ENCODE results near the gene PRR5. TPM values are rescaled to one million over a fixed set of nuclear protein-coding genes. Genes with fewer than 3 reads are reported as not detected.

Gene PRR5
- total and polyA plus RNA-seq, 4 donors: 11.5 to 49.1 (median 19.3) TPM

DNA sequence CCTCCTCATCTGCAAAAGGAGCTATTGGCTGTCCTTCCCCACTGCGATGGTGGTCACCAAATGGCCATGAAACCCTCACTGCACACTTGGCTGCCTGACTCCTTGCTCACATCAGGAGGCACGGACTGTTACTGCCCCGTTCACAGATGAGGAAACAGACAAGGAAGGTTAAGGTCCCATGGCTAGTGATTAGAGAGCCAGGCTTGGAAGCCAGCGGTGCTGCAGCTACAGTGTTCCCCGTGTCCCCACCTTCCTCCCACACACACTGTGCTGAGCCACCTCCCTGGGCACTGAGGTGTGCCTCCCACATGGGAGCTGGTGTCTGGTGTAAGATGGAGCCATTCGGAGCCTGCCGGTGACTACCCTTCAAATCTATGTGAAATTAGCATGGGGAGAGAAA is 53.0 kb downstream of the PRR5 start (continued):
- TF ChIP-seq RXRA (IDR thresholded peaks at IDR 0.05): no peak

DNA sequence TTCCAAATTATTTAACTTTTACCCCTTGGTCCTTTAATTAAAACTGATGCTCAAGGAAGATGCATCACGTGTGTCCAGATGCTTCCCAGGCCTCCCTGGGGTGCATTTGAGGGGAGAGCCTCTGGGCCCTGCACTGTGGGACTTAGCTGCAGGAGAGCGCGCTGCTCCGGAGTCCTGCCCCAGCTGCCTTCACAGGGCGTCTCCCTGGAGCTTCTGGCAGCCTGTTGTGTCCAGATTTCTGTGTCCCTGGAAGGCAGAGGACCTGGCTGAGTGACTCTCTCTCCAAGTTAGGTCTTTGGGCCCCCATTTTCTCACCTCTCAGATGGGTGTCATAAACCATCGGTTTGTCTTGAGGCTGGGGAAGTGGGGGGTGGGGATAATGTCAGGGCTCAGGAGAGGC is 53.4 kb downstream of the PRR5 start:
- Histone ChIP-seq H3K9me3 (ENCODE audit: control insufficient read depth in 4 of 4, low read length in 3 of 4) (no peaks in the 10 kb centered on the region), H3K36me3 (ENCODE audit: control insufficient read depth in 4 of 4, insufficient read depth in 3 of 4, low read depth in 1 of 4, low read length in 3 of 4) (no peaks in the 10 kb centered on the region), H3K4me1 (ENCODE audit: control insufficient read depth in 4 of 4, insufficient read depth in 4 of 4, low read length in 3 of 4) (peaks cover 0 to 4% (median 1%) of the 10 kb centered on the region in 4 donors), H3K9ac (ENCODE audit: low read depth in 1 of 2, low read length in 2 of 2) (no peak overlapping the region), H3K27ac (ENCODE audit: low read depth in 1 of 2, low read length in 2 of 2) (no peak overlapping the region), H3K4me3 (ENCODE audit: low read depth in 1 of 3, low read length in 3 of 3) (no peak overlapping the region), H3K27me3 (ENCODE audit: control insufficient read depth in 4 of 4, insufficient read depth in 4 of 4, low read length in 3 of 4) (peaks cover 0 to 3% (median 0%) of the 10 kb centered on the region in 4 donors)
- 62% methylated on average over 6 of the region's 6 CpGs for WGBS
- TF ChIP-seq FOXA2 (IDR thresholded peaks at IDR 0.05) (no peak), TAF1 (conservative IDR thresholded peaks at IDR 0.05) (no peak), JUND (IDR thresholded peaks at IDR 0.05) (no peak), FOXA1 (IDR thresholded peaks at IDR 0.05) (no peak), HNF4A (conservative IDR thresholded peaks at IDR 0.05) (no peak), GABPA (IDR thresholded peaks at IDR 0.05 in 1 of 2, conservative IDR thresholded peaks at IDR 0.05 in 1 of 2) (no peak), SP1 (IDR thresholded peaks at IDR 0.05) (no peak), NR2F2 (IDR thresholded peaks at IDR 0.05) (no peak), RXRA (IDR thresholded peaks at IDR 0.05) (no peak), EGR1 (IDR thresholded peaks at IDR 0.05; ENCODE audit: low read depth in 2 of 2) (no peak), HNF4G (IDR thresholded peaks at IDR 0.05) (no peak)
- TF ChIP-seq, protein P1, sequence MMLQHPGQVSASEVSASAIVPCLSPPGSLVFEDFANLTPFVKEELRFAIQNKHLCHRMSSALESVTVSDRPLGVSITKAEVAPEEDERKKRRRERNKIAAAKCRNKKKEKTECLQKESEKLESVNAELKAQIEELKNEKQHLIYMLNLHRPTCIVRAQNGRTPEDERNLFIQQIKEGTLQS (IDR thresholded peaks at IDR 0.05): no peak
- TF ChIP-seq, protein P2, sequence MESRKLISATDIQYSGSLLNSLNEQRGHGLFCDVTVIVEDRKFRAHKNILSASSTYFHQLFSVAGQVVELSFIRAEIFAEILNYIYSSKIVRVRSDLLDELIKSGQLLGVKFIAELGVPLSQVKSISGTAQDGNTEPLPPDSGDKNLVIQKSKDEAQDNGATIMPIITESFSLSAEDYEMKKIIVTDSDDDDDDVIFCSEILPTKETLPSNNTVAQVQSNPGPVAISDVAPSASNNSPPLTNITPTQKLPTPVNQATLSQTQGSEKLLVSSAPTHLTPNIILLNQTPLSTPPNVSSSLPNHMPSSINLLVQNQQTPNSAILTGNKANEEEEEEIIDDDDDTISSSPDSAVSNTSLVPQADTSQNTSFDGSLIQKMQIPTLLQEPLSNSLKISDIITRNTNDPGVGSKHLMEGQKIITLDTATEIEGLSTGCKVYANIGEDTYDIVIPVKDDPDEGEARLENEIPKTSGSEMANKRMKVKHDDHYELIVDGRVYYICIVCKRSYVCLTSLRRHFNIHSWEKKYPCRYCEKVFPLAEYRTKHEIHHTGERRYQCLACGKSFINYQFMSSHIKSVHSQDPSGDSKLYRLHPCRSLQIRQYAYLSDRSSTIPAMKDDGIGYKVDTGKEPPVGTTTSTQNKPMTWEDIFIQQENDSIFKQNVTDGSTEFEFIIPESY (IDR thresholded peaks at IDR 0.05): no peak
- TF ChIP-seq, protein P3, sequence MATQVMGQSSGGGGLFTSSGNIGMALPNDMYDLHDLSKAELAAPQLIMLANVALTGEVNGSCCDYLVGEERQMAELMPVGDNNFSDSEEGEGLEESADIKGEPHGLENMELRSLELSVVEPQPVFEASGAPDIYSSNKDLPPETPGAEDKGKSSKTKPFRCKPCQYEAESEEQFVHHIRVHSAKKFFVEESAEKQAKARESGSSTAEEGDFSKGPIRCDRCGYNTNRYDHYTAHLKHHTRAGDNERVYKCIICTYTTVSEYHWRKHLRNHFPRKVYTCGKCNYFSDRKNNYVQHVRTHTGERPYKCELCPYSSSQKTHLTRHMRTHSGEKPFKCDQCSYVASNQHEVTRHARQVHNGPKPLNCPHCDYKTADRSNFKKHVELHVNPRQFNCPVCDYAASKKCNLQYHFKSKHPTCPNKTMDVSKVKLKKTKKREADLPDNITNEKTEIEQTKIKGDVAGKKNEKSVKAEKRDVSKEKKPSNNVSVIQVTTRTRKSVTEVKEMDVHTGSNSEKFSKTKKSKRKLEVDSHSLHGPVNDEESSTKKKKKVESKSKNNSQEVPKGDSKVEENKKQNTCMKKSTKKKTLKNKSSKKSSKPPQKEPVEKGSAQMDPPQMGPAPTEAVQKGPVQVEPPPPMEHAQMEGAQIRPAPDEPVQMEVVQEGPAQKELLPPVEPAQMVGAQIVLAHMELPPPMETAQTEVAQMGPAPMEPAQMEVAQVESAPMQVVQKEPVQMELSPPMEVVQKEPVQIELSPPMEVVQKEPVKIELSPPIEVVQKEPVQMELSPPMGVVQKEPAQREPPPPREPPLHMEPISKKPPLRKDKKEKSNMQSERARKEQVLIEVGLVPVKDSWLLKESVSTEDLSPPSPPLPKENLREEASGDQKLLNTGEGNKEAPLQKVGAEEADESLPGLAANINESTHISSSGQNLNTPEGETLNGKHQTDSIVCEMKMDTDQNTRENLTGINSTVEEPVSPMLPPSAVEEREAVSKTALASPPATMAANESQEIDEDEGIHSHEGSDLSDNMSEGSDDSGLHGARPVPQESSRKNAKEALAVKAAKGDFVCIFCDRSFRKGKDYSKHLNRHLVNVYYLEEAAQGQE (IDR thresholded peaks at IDR 0.05): no peak
- no peak for DNase-seq (ENCODE audit: low spot score)

DNA sequence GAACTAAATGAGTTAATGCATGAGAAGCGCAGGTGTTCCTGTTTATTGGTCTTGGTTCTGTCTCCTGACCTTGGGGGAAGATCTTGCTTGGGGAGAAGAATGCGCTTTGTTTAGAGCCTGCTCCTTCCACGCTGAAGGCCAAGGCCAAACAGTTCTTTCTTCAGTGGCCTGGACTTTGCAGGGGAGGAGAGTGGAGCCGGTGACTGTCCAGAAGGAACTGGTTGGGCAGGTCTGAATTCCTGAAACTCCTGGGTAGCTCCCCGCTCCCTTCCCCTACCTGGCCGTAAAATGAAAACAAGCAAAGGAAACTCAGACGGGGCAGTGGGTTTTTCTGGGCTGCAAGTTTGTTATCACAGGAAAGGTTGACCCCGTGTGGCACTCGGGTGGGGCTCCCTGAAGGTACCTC is 54.0 kb downstream of the PRR5 start:
- no peaks in the 10 kb centered on the region for H3K9me3 ChIP-seq (ENCODE audit: control insufficient read depth in 4 of 4, low read length in 3 of 4)
- WGBS: 55% methylated on average over 9 of the region's 9 CpGs
- H3K27ac ChIP-seq (ENCODE audit: low read depth in 1 of 2, low read length in 2 of 2): no peak overlapping the region
- H3K4me1 ChIP-seq (ENCODE audit: control insufficient read depth in 4 of 4, insufficient read depth in 4 of 4, low read length in 3 of 4): peaks cover 0 to 4% (median 1%) of the 10 kb centered on the region in 4 donors
- H3K27me3 ChIP-seq (ENCODE audit: control insufficient read depth in 4 of 4, insufficient read depth in 4 of 4, low read length in 3 of 4): peaks cover 0 to 3% (median 0%) of the 10 kb centered on the region in 4 donors
- no peaks in the 10 kb centered on the region for H3K36me3 ChIP-seq (ENCODE audit: control insufficient read depth in 4 of 4, insufficient read depth in 3 of 4, low read depth in 1 of 4, low read length in 3 of 4)
- DNase-seq (ENCODE audit: low spot score): no peak
- H3K4me3 ChIP-seq (ENCODE audit: low read depth in 1 of 3, low read length in 3 of 3): no peak overlapping the region
- no peak overlapping the region for H3K9ac ChIP-seq (ENCODE audit: low read depth in 1 of 2, low read length in 2 of 2)
- TF ChIP-seq RAD21 (IDR thresholded peaks at IDR 0.05) (no peak), HNF4G (IDR thresholded peaks at IDR 0.05) (no peak), FOXA1 (IDR thresholded peaks at IDR 0.05) (no peak), RXRA (IDR thresholded peaks at IDR 0.05) (no peak), HNF4A (conservative IDR thresholded peaks at IDR 0.05) (no peak), YY1 (IDR thresholded peaks at IDR 0.05) (no peak), NR2F2 (IDR thresholded peaks at IDR 0.05) (no peak), GABPA (IDR thresholded peaks at IDR 0.05 in 1 of 2, conservative IDR thresholded peaks at IDR 0.05 in 1 of 2) (no peak), JUND (IDR thresholded peaks at IDR 0.05) (no peak), SP1 (IDR thresholded peaks at IDR 0.05) (no peak), TAF1 (conservative IDR thresholded peaks at IDR 0.05) (no peak)
- TF ChIP-seq, protein P1 (IDR thresholded peaks at IDR 0.05): no peak
- TF ChIP-seq, protein P4, sequence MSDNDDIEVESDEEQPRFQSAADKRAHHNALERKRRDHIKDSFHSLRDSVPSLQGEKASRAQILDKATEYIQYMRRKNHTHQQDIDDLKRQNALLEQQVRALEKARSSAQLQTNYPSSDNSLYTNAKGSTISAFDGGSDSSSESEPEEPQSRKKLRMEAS (IDR thresholded peaks at IDR 0.05): no peak
- TF ChIP-seq, protein P3 (IDR thresholded peaks at IDR 0.05): no peak
- TF ChIP-seq, protein P5, sequence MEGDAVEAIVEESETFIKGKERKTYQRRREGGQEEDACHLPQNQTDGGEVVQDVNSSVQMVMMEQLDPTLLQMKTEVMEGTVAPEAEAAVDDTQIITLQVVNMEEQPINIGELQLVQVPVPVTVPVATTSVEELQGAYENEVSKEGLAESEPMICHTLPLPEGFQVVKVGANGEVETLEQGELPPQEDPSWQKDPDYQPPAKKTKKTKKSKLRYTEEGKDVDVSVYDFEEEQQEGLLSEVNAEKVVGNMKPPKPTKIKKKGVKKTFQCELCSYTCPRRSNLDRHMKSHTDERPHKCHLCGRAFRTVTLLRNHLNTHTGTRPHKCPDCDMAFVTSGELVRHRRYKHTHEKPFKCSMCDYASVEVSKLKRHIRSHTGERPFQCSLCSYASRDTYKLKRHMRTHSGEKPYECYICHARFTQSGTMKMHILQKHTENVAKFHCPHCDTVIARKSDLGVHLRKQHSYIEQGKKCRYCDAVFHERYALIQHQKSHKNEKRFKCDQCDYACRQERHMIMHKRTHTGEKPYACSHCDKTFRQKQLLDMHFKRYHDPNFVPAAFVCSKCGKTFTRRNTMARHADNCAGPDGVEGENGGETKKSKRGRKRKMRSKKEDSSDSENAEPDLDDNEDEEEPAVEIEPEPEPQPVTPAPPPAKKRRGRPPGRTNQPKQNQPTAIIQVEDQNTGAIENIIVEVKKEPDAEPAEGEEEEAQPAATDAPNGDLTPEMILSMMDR (IDR thresholded peaks at IDR 0.05; ENCODE audit: low read depth, low read length, missing input control): no peak
